Fibroblast of the aortic adventitia (primary cell): Measurements from ENCODE around the gene SGCA. TPM values are rescaled to one million over a fixed set of nuclear protein-coding genes. Genes with fewer than 3 reads are reported as not detected.
A peak's percentile ranks its signal among the peaks of the same experiment; 100 is the strongest.

Experiments used
- DNase-seq: peaks from one replicate; pipeline ENCODE4 v3.0.0-alpha.2; 2010; ENCODE audit warnings: low read depth
- H3K4me3 ChIP-seq: 2 replicates; pipeline ENCODE4 v1.5.1; 2011; ENCODE audit warnings: low read depth, mild to moderate bottlenecking, control low read depth, low read length, moderate library complexity
- CTCF ChIP-seq: IDR thresholded peaks from 2 replicates; pipeline ENCODE4 v1.5.1; 2011; ENCODE audit warnings: mild to moderate bottlenecking, low read length, control low read depth, inconsistent platforms; ENCODE audit not compliant: insufficient read depth
- total RNA-seq: library from RNA; depleted of rRNA; stranded (reverse); fragments of >200 nt; gene quantifications from 2 replicates; pipeline ENCODE4 v1.2.3, GENCODE V29; 2012; ENCODE audit warnings: low replicate concordance

Gene SGCA
- total RNA-seq, 1 donor = 0.90 TPM

DNA sequence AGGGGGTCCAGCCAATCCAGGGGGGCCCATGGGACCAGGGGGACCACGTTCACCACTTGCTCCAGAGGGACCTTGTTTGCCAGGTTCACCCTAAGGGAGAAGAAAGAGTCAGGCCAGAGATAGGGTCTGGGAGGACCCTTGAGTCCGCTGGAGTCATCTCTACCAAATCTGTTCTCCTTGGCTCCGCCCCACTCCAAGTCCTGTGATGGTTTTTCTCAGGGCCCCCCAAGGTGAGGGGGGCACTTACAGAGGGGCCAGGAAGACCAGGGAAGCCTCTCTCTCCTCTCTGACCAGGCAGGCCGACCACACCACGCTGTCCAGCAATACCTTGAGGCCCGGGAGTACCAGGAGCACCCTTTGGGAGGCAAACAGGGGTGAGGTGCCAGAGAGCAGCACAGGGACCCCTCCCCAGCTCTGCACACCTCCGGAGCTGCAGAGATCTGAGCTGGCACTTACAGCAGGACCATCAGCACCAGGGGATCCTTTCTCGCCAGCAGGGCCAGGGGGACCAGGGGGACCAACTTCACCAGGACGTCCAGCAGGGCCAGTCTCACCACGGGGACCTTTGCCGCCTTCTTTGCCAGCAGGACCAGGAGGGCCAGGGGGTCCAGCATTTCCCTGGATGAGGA is 23.2 kb downstream of the SGCA start:
- TF ChIP-seq CTCF = no peak

GRCh38 chr17:50189550-50190292 is 23.9 kb downstream of the SGCA start:
- peak overlapping the region; percentile 31 for H3K4me3 ChIP-seq
- DNase-seq = peak; percentile 69
- no peak for TF ChIP-seq CTCF

More for the DNA sequence above, 23.2 kb downstream of the SGCA start:
- peak; percentile 68 for DNase-seq
- peak overlapping the region; percentile 31 for H3K4me3 ChIP-seq

DNA sequence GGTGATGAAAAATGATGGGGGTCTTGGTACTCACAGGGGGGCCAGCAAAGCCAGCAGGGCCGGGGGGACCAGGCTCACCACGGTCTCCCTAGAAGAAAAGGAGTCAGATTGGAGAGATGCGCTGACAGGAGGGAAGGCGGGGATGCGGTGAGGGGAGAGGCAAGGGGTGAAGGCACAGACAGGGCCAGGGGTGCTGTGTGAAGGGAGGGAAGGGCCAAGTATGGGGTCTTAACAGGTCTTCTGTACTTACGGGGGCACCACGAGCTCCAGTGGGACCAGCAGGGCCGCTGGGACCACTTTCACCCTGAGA is 24.4 kb downstream of the SGCA start:
- no peak for DNase-seq
- TF ChIP-seq CTCF = no peak
- H3K4me3 ChIP-seq = peak overlapping the region; percentile 22

DNA sequence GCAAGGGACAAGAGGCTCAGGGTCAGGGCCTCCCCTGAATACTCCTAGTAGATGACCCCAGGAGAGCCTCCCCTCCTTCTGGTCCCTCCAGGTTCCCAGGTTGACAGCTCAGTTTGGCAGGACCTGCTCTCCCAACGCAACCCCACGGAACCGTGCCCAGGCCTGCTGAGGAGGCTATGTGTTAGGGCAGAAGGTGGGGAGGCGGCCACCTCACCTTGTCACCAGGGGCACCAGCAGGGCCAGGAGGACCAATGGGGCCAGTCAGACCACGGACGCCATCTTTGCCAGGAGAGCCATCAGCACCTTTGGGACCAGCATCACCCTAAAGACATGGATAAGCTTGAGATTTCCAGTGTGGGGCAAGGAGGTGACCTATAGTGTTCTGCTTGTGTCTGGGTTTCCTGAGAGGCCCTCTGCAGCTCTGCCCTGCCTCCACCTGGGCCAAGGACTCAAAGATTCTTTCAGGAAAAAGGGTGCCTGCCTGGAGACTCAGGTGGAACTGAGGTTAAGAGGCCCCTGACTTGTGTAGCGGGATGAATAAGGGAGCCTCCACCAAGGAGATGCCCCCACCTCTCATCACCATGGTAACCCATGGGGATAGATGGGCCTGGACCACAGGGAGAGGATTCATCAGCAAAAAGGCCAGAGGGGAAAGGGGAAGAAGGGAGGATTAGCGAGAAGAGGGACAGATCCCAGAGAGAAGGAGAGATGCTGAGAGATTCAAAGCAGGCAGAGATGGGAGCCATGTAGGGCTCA is 25.0 kb downstream of the SGCA start:
- no peak for TF ChIP-seq CTCF
- H3K4me3 ChIP-seq = peak overlapping the region; percentile 22
- DNase-seq = peak; percentile 69

- TF ChIP-seq CTCF = no peak
- peak overlapping the region; percentile 44 for H3K4me3 ChIP-seq
- peak; percentile 48 for DNase-seq
Measured at GRCh38 chr17:50191359-50192143, 25.7 kb downstream of the SGCA start.

DNA sequence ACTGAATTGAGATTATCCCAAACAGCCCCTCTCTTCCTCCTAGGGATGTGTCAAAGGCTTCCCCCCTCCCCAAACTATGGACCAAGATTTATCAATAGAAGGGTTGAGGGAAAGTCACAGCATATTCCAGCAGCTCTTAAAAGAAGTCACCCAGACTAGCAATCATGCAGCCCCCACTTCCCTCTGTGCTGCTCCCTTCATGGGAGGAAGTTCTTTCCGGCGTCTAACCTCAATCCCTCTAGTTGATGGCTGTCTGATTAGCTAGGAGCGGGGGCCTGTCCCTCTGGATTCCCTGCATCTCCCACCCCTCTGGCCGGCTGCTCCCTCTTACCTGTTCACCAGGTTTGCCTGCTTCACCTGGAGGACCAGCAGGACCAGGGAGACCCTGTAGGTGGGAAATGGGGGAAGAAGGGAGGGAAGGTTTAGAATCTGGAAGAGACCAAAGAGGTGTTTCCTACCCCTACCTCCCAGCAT is 26.4 kb downstream of the SGCA start:
- no peak for TF ChIP-seq CTCF
- peak overlapping the region; percentile 42 for H3K4me3 ChIP-seq
- peak; percentile 40 for DNase-seq
